Suprapubic skin (tissue), 4 donors: ENCODE measurements around the gene EPHA6. TPM values are rescaled to one million over a fixed set of nuclear protein-coding genes. Genes with fewer than 3 reads are reported as not detected.

Experiments
- DNase-seq, 2 donors: peaks; one replicate each; pipeline ENCODE4 v3.0.0-alpha.2; 2019; ENCODE audit warnings: low spot score in 2 of 2
- H3K27ac ChIP-seq: fragments of 200-600 bp; sonication (generic); one replicate; pipeline ENCODE4 v1.5.1; 2019
- H3K27me3 ChIP-seq: fragments of 200-600 bp; sonication (generic); one replicate; pipeline ENCODE4 v1.5.1; 2019
- H3K36me3 ChIP-seq: fragments of 200-600 bp; sonication (generic); one replicate; pipeline ENCODE4 v1.5.1; 2019
- H3K4me1 ChIP-seq: fragments of 200-600 bp; sonication (generic); one replicate; pipeline ENCODE4 v1.5.1; 2019
- H3K4me3 ChIP-seq: fragments of 200-600 bp; sonication (generic); one replicate; pipeline ENCODE4 v1.5.1; 2019; ENCODE audit warnings: mild to moderate bottlenecking
- H3K9me3 ChIP-seq: fragments of 200-600 bp; sonication (generic); one replicate; pipeline ENCODE4 v1.5.1; 2019
- EP300 ChIP-seq: sonication (generic); formaldehyde crosslinking; IDR thresholded peaks from one replicate; pipeline ENCODE4 v1.6.1; 2017; ENCODE audit warnings: antibody characterized with exemption
- POLR2A ChIP-seq, 2 donors: fragments of 450-650 bp; IDR thresholded peaks; one replicate each; pipeline ENCODE4 v1.6.1; 2017; ENCODE audit warnings: antibody characterized with exemption in 2 of 2, mild to moderate bottlenecking in 2 of 2, moderate library complexity in 2 of 2
- POLR2AphosphoS5 ChIP-seq, 3 donors: sonication (generic); formaldehyde crosslinking; IDR thresholded peaks; one replicate each; pipeline ENCODE4 v1.6.1; 2017; ENCODE audit warnings: antibody characterized with exemption in 3 of 3
- WGBS: methylation state at CpG from one replicate; pipeline ENCODE4 v1.1.5; 2018; 5-methylcytosine and 5-hydroxymethylcytosine counted together
- total RNA-seq, 4 donors: library from RNA; depleted of rRNA; stranded (reverse); fragments of >200 nt; gene quantifications; one replicate each; pipeline ENCODE4 v1.1.0, GENCODE V29; 2016
- TF ChIP-seq, protein P1 (sequence below), 2 donors: fragments of 200-600 bp in 1 of 2; fragments of 450-650 bp in 1 of 2; sonication (generic) in 1 of 2; IDR thresholded peaks; one replicate each; pipeline ENCODE4 v1.5.1; 2016 to 2019; ENCODE audit warnings: antibody characterized with exemption in 2 of 2, mild to moderate bottlenecking in 1 of 2, moderate library complexity in 1 of 2

The EPHA6 gene
- total RNA-seq, 4 donors from 2014 or later, result not detected

DNA sequence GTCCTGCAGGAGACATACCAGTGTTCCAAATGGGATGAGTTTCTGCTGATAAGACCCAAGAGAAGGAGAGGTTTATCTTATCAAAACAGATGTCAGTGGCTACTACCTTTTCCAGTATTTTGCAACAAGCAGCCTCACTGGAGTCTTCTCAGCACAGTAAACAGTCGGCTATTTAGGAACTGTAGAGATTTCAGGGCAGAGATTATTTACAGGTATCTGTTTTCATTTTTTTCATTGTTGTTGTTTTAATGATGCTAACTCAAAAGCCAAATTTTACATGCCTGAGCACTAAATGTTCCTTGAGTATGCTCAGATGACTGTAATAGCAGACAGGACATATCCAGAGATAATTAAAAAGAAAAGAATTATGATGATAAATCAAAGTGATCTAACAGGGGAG lies 252.1 kb downstream of the EPHA6 start:
- DNase-seq, result no peak
- TF ChIP-seq, protein P1, sequence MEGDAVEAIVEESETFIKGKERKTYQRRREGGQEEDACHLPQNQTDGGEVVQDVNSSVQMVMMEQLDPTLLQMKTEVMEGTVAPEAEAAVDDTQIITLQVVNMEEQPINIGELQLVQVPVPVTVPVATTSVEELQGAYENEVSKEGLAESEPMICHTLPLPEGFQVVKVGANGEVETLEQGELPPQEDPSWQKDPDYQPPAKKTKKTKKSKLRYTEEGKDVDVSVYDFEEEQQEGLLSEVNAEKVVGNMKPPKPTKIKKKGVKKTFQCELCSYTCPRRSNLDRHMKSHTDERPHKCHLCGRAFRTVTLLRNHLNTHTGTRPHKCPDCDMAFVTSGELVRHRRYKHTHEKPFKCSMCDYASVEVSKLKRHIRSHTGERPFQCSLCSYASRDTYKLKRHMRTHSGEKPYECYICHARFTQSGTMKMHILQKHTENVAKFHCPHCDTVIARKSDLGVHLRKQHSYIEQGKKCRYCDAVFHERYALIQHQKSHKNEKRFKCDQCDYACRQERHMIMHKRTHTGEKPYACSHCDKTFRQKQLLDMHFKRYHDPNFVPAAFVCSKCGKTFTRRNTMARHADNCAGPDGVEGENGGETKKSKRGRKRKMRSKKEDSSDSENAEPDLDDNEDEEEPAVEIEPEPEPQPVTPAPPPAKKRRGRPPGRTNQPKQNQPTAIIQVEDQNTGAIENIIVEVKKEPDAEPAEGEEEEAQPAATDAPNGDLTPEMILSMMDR (IDR thresholded peaks at IDR 0.05), result no peak
- TF ChIP-seq POLR2A (IDR thresholded peaks at IDR 0.05) (no peak), EP300 (no peak), POLR2AphosphoS5 (IDR thresholded peaks at IDR 0.05) (no peak)
- 58% methylated on average over 1 of the region's 1 CpG for WGBS
- H3K4me3 ChIP-seq, result no peak overlapping the region
- H3K36me3 ChIP-seq, result no peaks in the 10 kb centered on the region
- no peaks in the 10 kb centered on the region for H3K4me1 ChIP-seq
- H3K9me3 ChIP-seq, result no peaks in the 10 kb centered on the region
- H3K27me3 ChIP-seq, result no peaks in the 10 kb centered on the region
- no peak overlapping the region for H3K27ac ChIP-seq

DNA sequence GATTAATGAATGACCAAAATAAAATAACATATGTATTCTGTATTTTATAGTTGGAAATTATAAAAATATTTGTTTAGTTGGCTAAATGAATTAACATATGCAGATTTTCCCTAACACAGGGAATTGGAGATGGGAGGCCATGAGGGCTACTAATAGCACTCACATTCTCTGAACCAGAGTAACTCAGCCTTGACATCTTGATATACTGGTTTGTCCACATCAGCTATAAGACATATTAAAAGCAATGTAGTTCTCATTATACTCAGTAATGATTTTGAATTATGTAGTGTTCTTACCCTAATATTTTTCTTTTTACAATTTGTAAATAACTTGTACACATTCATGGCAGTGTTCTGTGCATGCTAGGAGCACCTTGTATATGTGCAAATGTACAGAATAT lies 255.9 kb downstream of the EPHA6 start:
- no peak overlapping the region for H3K4me3 ChIP-seq
- no peaks in the 10 kb centered on the region for H3K36me3 ChIP-seq
- no peaks in the 10 kb centered on the region for H3K27me3 ChIP-seq
- no peak for DNase-seq
- H3K4me1 ChIP-seq, result no peaks in the 10 kb centered on the region
- no peak overlapping the region for H3K27ac ChIP-seq
- H3K9me3 ChIP-seq, result no peaks in the 10 kb centered on the region
- no peak for TF ChIP-seq EP300
- no peak for TF ChIP-seq POLR2A (IDR thresholded peaks at IDR 0.05)
- no peak for TF ChIP-seq POLR2AphosphoS5 (IDR thresholded peaks at IDR 0.05)
- TF ChIP-seq, protein P1 (IDR thresholded peaks at IDR 0.05), result no peak

DNA sequence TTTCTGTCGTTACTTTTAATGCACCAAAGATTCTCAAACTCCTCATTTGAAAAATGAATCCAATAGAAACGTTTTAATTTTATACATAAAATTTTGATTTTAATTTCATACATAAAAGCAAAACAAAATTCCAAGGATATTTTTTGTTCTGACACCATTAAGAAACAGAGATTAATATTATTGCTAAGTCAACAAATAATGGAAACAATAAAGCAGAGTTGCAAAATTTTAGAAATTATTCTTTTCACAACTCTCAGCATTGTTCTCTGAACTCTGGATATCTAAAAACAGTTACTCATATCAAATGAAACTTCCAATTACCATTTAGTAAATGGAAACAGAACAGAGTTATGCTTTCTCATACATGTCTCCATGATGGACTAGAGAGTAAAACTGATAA lies 260.2 kb downstream of the EPHA6 start:
- no peaks in the 10 kb centered on the region for H3K9me3 ChIP-seq
- 74% methylated on average over 2 of the region's 2 CpGs for WGBS
- TF ChIP-seq, protein P1 (IDR thresholded peaks at IDR 0.05), result no peak
- TF ChIP-seq POLR2AphosphoS5 (IDR thresholded peaks at IDR 0.05), result no peak
- TF ChIP-seq POLR2A (IDR thresholded peaks at IDR 0.05), result no peak
- TF ChIP-seq EP300, result no peak
- no peaks in the 10 kb centered on the region for H3K27me3 ChIP-seq
- no peak for DNase-seq
- no peaks in the 10 kb centered on the region for H3K36me3 ChIP-seq
- H3K4me1 ChIP-seq, result no peaks in the 10 kb centered on the region
- H3K4me3 ChIP-seq, result no peak overlapping the region
- no peak overlapping the region for H3K27ac ChIP-seq

DNA sequence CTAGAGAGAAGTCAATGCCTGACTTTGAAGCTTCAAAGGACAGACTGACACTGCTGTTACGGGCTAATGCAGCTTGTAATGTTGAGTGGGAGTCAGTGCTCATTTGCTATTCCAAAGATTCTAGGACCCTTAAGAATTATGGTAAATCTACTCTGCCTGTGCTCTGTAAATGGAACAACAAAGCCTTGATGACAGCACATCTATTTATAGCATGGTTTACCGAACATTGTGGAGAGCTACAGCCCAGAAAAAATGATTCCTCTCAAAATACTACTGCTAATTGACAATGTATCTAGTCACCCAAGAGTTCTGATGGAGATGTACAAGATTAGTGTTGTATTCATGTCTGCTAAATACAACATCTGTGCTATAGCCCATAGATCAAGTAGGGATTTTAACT lies 262.3 kb downstream of the EPHA6 start:
- no peak overlapping the region for H3K4me3 ChIP-seq
- no peaks in the 10 kb centered on the region for H3K9me3 ChIP-seq
- no peak for DNase-seq
- 48% methylated on average over 2 of the region's 2 CpGs for WGBS
- no peaks in the 10 kb centered on the region for H3K36me3 ChIP-seq
- H3K27me3 ChIP-seq, result no peaks in the 10 kb centered on the region
- TF ChIP-seq POLR2AphosphoS5 (IDR thresholded peaks at IDR 0.05), result no peak
- no peak for TF ChIP-seq EP300
- TF ChIP-seq POLR2A (IDR thresholded peaks at IDR 0.05), result no peak
- TF ChIP-seq, protein P1 (IDR thresholded peaks at IDR 0.05), result no peak
- no peaks in the 10 kb centered on the region for H3K4me1 ChIP-seq
- H3K27ac ChIP-seq, result no peak overlapping the region

DNA sequence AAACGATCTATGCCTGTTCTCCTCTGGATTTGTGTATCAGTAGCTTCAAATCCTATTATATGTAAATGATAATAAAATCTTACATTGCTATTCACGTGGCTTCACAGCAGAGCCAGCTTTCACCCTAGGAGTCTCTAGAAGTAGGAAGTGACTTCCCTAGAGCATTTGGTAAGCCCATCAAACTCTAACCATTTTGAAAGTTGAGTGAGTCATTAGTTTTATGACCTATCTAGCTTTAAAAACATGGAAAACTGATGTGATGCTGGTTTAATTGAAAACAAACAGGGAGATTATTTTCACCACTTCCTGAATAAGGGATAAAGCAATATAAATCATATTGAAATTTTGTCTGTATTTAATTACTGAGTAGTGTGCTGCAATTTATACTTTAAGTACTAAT lies 275.2 kb downstream of the EPHA6 start:
- no peak overlapping the region for H3K4me3 ChIP-seq
- no peak for DNase-seq
- 48% methylated on average over 2 of the region's 2 CpGs for WGBS
- TF ChIP-seq, protein P1 (IDR thresholded peaks at IDR 0.05), result no peak
- TF ChIP-seq EP300, result no peak
- no peak for TF ChIP-seq POLR2AphosphoS5 (IDR thresholded peaks at IDR 0.05)
- TF ChIP-seq POLR2A (IDR thresholded peaks at IDR 0.05), result no peak
- H3K9me3 ChIP-seq, result no peaks in the 10 kb centered on the region
- no peak overlapping the region for H3K27ac ChIP-seq
- no peaks in the 10 kb centered on the region for H3K27me3 ChIP-seq
- H3K4me1 ChIP-seq, result no peaks in the 10 kb centered on the region
- no peaks in the 10 kb centered on the region for H3K36me3 ChIP-seq
